DMS53 treated with DMSO at 0.1 percent for 48 hours (cell line): ENCODE measurements around the gene ANAPC13.
A peak's percentile ranks its signal among the peaks of the same experiment; 100 is the strongest.

Source experiments
- DNase-seq: peaks from one replicate; lab custom pipeline; 2025; ENCODE audit not compliant: unreplicated experiment; lab: John Stamatoyannopoulos, UW

The ANAPC13 gene

DNA sequence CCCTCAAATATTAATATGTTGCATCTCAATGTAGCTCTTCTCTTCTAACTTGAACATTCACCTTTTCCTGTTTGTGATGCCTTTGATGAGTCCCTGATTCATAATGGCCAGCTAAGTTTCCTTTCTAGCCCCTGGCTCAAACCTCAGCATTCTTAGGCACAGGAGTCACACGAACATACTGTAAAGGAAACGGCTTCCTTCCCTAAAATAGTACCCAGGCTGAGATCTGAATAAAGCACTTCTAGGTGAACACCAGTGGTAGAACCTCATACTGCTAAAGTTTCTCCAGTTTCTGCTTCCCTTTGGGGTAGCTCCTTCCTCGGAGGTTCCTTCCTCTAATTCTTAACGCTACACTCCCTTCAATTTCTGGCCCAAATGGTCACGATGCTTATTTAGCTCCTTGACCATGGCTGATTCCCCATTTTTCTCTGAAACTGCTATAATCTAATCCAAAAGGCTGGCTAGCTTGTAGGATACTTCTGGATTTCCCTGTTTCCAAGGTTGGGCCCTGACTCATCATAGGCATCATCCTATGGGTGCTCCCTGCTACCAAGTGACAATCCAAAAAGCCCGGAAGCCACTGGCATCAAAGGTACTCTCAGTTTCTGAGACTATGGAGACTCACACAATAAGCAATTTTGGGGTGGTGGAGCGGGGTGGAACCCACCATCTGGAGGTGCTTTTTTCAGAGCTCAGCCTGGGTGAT, 2.4 kb downstream of the ANAPC13 start:
- DNase-seq = no peak

DNA sequence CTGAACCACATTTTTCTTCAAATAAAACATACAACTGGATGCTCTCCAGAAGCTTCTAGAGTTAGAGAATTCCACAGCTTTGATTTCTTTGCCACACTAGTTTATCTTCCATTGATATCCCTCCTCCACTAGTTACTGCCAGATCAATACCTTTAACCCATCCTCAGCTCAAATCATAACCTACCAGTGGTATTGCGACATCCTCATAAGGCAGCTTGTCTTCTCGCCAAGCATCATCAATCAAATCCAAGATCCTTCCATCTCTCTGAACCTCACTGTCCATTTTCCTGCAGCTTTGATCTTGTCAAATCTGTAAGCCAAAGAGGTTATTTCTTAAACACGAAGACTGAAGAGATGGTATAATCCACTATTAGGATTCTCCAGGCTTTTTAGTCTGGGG, 3.2 kb downstream of the ANAPC13 start:
- DNase-seq = no peak

DNA sequence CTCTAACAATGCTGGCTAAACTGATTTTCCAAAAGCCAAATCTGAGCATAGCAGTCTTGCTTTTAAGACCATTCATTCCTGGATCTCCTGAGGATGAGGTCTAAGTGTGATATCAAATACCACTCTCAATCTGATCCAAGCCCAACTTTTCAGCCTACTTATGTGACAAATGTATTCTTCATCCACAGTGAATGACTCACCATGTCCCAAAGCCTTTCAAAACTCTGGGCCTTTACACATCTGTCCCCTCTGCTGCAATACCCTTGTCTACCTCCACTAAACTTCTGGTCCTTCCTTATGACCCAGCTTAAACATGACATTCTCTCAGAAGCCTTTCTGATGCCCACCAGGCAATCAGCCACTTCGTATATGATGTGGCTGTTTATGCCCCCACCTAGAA, 4.6 kb downstream of the ANAPC13 start:
- no peak for DNase-seq

DNA sequence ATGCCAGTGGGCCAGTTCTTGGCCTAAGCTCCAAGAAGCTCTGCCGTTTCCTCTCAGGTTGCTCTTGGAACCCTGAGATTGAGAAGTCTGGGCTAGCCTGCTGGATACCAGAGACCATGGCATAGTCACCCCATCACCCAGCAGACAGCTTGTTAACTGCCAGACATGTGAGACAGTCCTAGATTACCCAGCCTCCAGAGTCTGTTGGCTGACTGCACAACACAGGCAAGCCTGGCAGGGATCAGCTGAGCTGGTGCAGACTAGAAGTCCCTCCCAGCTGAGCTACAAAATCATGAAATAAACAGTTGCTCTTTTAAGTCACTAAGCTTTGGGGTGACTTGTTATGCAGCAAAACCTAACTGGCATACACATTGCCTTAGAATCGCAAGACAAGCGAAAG, 5.2 kb downstream of the ANAPC13 start:
- no peak for DNase-seq

DNA sequence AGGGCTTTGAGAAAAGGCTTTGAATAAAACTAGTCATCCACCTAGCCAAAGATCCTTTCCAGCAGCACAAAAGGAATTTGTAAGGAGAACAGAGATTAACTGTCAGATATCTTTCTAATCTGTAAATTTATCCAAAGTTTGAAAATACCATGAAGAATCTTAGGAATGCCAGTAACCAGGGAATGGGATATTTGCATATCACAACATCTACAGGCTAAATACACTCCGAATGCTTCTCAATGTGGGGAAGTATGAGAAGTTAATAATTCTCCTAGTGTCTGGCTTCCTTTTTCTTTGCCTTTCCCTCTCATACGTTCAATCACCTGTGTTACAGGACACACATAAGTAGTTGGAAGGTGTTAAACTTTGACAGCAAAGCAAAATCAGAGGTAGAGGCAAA, 7.8 kb downstream of the ANAPC13 start:
- DNase-seq = no peak

DNA sequence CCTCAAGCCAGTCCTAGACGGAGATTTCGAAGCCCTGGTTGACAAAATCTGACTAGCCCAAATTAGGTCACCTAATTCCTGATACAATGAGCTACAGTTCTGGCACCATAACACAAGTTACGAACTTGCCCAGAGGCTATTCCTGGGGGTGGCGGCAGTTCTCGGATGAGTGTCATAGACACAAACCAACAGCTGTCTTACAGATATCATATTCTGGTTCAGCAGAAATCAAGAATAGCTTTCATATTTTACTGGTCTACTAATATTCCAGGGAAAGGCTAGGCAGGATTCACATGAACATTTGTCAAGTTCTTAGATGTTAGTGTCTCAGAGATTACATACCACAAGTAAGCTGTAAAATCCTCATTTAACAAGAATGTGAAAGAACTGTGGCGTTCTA, 8.8 kb downstream of the ANAPC13 start:
- no peak for DNase-seq

DNA sequence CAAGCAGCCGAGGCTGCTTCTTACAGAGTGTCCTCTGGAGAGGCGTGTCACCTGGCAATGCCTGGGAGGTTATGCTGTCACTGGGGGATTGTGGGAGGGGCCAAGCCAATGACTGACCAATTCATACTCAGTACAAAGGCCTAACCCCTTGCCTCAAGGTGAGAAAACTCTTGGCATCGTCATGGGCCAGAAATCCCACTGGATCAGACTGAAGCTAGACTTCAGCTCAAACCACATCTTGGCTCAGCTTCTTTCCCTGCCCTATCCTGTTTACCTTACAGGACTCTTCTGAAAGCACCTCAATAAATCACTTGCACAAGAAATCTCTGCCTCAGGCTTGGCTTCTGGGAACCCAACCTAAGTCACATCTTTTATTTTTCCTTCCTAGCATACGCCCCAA, 9.5 kb downstream of the ANAPC13 start:
- no peak for DNase-seq

DNA sequence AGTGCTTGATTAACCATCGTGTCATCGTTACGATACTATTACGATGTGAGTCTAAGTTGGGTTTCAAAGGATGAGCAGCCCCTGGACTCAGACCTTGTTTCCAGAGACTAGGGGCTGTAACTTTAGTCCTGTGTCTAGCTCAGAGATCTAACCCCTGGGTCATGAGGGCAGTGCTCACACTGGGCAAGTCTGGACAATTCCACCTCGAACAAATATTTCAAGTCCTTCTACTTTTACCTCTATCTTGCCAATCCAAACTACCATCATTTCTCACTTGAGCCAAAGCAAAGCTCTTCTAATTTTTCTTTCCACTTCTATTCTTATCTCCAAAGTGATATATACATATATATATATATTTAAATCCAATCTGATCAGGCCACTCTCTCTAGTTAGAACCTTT, 10.8 kb downstream of the ANAPC13 start:
- no peak for DNase-seq

DNA sequence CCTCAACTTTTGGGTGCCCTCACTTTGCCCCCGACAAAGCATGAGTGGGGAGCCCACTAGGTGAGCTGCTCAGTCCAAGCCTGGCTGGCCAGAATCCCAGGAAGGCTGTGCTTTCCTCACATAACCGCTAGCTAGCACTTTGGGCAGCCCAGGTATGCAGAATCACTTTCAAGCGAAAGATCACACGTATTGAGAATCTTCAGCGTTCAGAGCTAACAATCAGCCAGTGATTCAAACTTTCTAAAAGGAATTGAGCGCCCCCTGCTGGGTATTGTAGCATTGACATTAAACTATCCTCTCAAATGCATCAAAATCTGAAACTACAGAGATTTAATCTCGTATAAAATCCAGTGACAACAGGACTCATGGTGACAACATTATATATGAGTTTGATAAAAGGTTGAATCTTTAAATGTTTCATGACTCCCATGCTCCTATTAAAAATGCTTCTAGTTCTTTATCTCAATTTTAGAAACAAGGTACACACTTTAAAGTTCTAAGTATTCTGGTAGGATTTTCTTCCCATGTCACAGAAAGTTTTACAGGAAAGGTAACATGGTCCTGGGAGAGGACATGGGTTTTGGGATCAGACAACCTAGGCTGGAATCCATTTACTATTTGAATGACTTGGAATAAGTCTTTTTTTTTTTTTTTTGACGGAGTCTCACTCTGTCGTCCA, 11.8 kb downstream of the ANAPC13 start:
- DNase-seq = peak; percentile 47

DNA sequence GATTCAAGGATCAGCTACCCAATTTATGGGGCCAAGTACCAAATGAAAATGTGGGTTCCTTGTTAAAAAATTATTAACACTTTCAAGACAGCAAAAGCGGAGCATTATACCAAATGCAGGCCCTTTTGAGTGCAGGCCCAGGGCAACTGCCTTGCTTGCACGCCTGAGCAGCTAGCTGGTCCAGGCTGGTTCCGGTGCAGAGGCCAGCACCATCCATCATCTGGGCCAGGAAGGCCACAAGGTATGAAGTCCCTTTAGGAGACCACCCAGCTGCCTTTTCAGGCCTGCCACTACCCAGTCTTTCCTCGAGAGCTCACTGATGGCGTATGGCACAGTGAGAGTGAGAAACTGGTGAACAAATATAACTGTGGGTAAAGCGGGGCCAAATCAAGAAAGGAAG, 13.0 kb downstream of the ANAPC13 start:
- no peak for DNase-seq

DNA sequence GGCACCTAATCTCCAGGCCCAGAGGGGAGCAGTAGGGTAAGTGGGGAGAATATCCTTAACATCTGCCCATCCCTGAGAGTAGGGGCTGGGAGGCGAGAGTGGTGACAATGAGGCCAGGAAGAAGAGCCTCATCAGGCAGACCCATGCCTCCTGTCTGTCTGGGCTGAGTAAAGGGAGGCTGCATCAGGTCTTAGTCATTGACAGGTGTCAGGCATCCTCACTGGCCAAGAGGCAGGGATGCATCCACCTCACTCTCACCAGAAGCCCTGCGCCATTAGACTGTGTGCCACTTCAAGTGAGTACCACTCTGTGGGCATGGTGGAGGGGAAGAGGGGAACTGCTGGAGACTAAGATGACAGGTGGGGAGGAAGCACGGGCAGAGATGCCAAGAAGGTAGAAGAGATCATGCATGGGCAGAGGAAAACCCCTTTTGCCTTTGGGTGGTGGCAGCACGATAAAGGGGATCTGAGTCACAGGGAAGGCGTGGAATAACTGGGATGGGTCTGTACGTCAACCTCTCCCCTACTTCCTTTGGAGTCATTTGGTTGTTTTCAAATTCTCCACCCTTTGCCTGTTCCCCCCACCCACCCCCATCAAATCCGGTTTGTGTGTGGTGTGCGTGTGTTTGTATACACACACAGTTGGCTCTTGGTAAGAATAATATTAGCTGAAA, 14.1 kb downstream of the ANAPC13 start:
- DNase-seq = no peak

DNA sequence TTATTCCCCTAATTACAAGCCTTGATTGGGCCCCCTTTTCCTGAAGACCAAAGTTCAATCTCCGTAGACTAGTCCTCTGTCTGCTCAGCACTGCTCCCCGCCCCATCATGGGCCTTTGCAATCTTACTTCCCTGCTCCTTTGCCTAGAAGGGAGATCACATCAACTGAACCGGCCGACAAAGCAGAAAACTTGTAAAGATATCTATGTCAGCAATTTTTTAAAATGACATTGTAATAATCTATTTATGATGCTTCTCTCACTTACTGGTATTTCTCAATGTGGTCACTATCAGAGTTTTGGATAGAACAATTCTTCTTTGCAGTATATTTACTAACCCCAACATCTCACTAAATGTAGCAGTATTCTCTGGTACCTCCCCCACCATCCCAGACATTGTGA, 17.3 kb downstream of the ANAPC13 start:
- DNase-seq = no peak

DNA sequence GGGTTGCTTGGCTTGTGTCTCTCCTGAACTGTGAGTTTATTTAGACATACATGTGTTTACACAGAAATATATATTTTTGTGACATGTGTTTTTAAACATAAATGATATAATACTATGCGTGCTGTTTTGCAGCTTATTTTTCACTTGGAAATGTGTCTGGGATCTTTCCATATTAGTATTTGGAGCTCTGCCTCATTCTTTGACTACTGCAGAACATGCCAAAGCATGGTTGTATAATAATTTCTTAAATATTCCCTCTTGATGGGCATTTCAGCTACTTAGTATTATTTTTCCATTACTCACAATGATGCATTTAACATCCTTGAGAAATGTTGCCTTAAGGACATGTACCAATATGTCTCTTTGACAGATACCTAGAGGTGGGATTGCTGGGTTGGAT, 19.5 kb downstream of the ANAPC13 start:
- no peak for DNase-seq

DNA sequence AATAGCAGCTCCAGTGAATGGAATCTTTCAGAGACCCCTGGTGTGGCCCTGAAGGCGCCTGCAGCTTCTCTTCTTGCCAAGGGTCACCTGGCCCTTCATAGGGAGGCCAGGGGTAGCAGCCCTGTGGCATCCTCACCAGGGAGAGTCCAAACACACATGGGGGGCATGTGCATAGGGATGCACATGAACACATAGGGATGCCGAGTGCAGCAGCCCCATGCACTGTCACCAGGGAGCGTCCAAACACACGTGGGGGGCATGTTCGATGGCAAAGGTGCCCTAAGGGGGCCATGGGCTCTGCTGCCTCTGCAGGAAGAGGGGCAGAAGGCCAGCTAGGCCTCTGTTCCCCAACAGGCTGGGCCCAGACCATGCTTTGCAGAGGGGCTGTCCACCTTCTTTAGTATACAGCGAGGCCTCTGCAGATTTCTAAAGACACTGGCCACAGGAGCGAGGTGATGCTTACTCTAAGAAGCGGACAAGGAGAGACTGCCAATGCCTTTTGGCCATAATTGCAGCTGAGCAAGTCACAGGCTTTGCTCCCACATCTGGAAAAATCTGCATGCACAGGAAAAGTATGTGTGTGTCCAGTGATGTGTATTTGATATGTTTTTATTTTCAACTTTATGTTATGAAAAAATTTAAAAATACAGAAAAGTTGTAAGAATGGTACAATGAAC, 21.0 kb downstream of the ANAPC13 start:
- no peak for DNase-seq

DNA sequence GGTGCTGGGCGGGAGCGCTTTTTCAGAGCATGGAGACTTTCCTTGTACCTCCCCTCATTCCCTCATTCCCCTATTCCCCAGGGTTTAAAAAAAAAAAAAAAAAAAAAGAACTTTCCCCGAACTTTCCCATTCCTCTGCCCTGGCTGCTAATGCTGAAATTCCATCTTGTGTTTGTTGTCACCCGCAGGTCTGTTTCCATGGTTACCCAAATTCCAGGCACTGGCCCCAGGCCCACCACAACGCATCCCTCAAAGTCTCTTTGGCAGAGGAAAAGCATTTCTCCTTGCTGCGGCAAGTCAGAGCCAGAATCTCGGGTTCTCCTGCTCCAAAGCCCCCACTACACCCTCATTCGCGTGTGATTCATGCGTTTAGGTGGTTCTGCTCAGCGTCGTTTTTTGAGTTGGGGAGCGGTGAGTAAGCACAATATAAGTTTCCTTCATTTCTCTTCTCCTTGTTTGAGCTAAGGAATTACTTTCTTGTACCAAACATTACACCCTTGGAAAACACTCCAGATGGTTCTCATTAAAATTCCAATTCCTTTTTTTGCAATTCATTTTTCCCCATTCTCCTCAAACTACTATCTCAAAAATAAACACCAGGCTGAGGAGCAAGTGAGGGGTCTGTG, 21.6 kb downstream of the ANAPC13 start:
- DNase-seq = no peak

DNA sequence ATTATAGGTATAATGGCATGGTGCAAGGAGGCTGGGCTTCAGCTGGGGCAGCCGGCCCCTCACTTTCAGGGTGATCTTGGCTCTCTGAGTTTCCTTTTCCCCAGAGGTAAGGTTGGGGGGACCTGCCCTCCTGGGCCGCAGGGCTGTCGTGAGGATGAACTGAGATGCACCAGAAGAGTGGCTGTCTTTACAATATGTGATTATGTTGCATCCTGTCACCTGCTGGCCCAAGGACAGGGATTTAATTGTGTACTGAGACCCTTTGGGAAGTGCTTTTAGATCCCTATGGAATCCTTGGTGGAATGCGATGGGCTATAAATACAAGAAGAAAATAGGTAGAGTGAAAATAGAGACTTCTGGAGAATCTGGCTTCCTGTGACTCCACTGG, 22.1 kb downstream of the ANAPC13 start:
- DNase-seq = no peak

DNA sequence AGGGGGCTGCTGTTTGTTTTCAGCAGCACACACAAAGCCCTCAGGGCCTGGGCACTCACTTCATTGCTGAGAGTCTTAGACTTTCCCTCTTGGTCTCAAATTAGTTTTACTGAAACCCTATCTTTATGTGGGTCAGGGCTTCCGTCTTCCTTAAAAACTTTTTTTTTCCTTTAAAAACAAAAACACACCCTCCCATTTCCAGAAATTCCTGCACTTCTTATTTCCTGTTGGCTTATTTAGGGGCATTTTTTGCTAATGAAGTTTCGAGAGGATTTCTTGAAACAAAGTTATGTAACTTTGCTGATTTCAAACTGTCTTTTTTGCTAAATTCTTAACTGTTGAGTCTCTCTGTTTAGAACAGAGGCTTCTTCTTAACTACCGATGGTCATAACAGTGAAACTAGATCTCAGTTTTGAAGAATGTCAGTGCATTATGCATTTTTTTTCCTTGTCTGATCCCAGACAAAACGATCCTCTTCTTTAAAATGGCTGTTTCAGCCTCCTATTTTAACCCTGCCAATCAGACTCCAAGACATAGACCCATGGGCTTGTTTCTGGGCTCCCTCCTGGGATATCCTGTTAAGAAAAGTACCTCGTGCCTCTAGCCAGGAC, 23.3 kb downstream of the ANAPC13 start:
- no peak for DNase-seq

DNA sequence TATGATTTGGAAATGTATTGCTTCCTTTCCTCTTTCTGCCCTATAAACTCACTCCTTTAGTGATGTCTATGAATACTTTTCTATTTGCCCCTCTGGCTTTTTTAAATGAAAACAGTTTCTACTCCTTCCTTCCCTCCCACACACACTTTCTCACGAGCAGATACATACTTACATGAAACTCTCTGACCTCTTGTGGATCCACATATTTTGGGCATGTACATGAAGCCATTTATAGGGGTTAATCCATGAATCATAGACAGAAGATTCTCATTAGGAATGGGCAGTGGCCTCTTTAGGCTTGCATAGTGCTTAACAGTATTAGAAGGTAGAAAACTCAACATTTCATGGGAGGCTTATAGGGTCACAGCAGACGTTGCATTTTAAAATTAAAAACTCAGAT, 24.8 kb downstream of the ANAPC13 start:
- no peak for DNase-seq

DNA sequence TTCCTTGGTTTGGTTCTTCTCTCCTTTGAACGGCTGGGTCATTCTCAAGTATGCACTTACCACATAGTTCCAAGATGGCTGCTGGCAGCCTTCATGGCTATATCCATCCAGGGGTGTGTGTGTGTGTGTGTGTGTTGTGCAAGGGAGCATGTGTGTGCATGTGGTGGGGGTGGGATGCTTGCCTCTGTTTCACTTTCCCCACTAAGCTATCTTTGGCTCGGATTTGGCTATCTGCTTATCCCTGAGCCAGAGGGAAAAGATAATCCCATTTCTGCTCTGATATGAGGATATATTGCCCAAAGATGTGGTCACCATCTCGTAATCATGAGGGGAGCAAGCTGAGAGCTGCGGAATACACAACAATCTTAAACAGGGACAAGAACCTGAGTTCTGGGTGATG, 26.2 kb downstream of the ANAPC13 start:
- no peak for DNase-seq

DNA sequence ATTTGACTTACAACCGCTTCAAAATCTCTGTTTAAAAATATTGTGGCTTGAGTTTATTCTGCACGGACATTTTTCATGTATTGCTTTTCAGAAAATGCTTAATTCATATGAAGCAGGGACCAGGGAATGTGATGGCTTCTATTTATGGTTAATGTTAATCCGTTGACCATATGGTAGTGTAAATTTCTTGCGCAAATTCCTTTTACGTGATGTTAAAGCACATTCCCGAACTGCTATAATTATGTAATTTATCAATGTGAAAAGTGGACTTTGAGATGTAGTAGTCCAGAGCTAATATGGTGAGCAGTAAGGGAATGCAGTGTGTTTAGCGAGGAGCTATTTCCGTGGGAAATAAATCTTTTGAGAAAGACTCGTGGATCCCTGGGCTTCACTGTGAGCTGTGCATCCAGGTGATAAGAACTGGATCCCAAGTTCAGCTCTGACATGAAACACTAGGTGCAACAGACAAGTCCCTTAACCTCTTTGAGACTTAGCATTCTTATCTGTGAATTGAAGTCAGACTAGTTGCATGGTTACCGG, 27.3 kb downstream of the ANAPC13 start:
- no peak for DNase-seq
